Activated CD4-positive, CD25-positive, alpha-beta regulatory T cell (primary cell): Measurements from ENCODE around the gene MCCD1.

Experiments used
- DNase-seq, 4 experiments: peaks; one replicate each; lab custom pipeline; 2025; lab: John Stamatoyannopoulos, UW

MCCD1 gene

DNA sequence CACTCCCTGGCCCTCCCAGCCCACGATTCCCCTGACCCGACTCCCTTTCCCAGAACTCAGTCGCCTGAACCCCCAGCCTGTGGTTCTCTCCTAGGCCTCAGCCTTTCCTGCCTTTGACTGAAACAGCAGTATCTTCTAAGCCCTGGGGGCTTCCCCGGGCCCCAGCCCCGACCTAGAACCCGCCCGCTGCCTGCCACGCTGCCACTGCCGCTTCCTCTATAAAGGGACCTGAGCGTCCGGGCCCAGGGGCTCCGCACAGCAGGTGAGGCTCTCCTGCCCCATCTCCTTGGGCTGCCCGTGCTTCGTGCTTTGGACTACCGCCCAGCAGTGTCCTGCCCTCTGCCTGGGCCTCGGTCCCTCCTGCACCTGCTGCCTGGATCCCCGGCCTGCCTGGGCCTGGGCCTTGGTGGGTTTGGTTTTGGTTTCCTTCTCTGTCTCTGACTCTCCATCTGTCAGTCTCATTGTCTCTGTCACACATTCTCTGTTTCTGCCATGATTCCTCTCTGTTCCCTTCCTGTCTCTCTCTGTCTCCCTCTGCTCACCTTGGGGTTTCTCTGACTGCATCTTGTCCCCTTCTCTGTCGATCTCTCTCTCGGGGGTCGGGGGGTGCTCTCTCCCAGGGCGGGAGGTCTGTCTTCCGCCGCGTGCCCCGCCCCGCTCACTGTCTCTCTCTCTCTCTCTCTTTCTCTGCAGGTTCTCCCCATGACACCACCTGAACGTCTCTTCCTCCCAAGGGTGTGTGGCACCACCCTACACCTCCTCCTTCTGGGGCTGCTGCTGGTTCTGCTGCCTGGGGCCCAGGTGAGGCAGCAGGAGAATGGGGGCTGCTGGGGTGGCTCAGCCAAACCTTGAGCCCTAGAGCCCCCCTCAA lies 43.5 kb downstream of the MCCD1 start, which contains the start of gene LTA:
Gene LTA (plus strand): TSS at position 249 of the 871 bp plus-strand sequence. CDS start 454 bp downstream, at position 703.
- DNase-seq, result peak; percentile 37 to 52 (median 50)

DNA sequence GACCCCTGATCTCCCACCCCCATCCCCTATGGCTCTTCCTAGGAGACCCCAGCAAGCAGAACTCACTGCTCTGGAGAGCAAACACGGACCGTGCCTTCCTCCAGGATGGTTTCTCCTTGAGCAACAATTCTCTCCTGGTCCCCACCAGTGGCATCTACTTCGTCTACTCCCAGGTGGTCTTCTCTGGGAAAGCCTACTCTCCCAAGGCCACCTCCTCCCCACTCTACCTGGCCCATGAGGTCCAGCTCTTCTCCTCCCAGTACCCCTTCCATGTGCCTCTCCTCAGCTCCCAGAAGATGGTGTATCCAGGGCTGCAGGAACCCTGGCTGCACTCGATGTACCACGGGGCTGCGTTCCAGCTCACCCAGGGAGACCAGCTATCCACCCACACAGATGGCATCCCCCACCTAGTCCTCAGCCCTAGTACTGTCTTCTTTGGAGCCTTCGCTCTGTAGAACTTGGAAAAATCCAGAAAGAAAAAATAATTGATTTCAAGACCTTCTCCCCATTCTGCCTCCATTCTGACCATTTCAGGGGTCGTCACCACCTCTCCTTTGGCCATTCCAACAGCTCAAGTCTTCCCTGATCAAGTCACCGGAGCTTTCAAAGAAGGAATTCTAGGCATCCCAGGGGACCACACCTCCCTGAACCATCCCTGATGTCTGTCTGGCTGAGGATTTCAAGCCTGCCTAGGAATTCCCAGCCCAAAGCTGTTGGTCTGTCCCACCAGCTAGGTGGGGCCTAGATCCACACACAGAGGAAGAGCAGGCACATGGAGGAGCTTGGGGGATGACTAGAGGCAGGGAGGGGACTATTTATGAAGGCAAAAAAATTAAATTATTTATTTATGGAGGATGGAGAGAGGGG lies 44.7 kb downstream of the MCCD1 start:
- no peak for DNase-seq

DNA sequence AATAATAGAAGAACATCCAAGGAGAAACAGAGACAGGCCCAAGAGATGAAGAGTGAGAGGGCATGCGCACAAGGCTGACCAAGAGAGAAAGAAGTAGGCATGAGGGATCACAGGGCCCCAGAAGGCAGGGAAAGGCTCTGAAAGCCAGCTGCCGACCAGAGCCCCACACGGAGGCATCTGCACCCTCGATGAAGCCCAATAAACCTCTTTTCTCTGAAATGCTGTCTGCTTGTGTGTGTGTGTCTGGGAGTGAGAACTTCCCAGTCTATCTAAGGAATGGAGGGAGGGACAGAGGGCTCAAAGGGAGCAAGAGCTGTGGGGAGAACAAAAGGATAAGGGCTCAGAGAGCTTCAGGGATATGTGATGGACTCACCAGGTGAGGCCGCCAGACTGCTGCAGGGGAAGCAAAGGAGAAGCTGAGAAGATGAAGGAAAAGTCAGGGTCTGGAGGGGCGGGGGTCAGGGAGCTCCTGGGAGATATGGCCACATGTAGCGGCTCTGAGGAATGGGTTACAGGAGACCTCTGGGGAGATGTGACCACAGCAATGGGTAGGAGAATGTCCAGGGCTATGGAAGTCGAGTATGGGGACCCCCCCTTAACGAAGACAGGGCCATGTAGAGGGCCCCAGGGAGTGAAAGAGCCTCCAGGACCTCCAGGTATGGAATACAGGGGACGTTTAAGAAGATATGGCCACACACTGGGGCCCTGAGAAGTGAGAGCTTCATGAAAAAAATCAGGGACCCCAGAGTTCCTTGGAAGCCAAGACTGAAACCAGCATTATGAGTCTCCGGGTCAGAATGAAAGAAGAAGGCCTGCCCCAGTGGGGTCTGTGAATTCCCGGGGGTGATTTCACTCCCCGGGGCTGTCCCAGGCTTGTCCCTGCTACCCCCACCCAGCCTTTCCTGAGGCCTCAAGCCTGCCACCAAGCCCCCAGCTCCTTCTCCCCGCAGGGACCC lies 45.6 kb downstream of the MCCD1 start:
- DNase-seq, result no peak

DNA sequence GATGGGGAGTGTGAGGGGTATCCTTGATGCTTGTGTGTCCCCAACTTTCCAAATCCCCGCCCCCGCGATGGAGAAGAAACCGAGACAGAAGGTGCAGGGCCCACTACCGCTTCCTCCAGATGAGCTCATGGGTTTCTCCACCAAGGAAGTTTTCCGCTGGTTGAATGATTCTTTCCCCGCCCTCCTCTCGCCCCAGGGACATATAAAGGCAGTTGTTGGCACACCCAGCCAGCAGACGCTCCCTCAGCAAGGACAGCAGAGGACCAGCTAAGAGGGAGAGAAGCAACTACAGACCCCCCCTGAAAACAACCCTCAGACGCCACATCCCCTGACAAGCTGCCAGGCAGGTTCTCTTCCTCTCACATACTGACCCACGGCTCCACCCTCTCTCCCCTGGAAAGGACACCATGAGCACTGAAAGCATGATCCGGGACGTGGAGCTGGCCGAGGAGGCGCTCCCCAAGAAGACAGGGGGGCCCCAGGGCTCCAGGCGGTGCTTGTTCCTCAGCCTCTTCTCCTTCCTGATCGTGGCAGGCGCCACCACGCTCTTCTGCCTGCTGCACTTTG lies 46.7 kb downstream of the MCCD1 start, which contains the start of gene TNF:
Gene TNF (plus strand): TSS at position 231 of the 567 bp plus-strand sequence. CDS start 177 bp downstream, at position 408.
- peak in 2 of 4 experiments; percentile 68 to 72 for DNase-seq

DNA sequence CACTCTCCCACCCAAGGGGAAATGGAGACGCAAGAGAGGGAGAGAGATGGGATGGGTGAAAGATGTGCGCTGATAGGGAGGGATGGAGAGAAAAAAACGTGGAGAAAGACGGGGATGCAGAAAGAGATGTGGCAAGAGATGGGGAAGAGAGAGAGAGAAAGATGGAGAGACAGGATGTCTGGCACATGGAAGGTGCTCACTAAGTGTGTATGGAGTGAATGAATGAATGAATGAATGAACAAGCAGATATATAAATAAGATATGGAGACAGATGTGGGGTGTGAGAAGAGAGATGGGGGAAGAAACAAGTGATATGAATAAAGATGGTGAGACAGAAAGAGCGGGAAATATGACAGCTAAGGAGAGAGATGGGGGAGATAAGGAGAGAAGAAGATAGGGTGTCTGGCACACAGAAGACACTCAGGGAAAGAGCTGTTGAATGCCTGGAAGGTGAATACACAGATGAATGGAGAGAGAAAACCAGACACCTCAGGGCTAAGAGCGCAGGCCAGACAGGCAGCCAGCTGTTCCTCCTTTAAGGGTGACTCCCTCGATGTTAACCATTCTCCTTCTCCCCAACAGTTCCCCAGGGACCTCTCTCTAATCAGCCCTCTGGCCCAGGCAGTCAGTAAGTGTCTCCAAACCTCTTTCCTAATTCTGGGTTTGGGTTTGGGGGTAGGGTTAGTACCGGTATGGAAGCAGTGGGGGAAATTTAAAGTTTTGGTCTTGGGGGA lies 47.4 kb downstream of the MCCD1 start:
- DNase-seq, result no peak

DNA sequence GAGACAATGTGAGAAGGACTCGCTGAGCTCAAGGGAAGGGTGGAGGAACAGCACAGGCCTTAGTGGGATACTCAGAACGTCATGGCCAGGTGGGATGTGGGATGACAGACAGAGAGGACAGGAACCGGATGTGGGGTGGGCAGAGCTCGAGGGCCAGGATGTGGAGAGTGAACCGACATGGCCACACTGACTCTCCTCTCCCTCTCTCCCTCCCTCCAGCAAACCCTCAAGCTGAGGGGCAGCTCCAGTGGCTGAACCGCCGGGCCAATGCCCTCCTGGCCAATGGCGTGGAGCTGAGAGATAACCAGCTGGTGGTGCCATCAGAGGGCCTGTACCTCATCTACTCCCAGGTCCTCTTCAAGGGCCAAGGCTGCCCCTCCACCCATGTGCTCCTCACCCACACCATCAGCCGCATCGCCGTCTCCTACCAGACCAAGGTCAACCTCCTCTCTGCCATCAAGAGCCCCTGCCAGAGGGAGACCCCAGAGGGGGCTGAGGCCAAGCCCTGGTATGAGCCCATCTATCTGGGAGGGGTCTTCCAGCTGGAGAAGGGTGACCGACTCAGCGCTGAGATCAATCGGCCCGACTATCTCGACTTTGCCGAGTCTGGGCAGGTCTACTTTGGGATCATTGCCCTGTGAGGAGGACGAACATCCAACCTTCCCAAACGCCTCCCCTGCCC lies 48.3 kb downstream of the MCCD1 start:
- peak in 1 of 4 experiments; percentile 26 for DNase-seq

DNA sequence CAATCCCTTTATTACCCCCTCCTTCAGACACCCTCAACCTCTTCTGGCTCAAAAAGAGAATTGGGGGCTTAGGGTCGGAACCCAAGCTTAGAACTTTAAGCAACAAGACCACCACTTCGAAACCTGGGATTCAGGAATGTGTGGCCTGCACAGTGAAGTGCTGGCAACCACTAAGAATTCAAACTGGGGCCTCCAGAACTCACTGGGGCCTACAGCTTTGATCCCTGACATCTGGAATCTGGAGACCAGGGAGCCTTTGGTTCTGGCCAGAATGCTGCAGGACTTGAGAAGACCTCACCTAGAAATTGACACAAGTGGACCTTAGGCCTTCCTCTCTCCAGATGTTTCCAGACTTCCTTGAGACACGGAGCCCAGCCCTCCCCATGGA lies 48.8 kb downstream of the MCCD1 start:
- no peak for DNase-seq

DNA sequence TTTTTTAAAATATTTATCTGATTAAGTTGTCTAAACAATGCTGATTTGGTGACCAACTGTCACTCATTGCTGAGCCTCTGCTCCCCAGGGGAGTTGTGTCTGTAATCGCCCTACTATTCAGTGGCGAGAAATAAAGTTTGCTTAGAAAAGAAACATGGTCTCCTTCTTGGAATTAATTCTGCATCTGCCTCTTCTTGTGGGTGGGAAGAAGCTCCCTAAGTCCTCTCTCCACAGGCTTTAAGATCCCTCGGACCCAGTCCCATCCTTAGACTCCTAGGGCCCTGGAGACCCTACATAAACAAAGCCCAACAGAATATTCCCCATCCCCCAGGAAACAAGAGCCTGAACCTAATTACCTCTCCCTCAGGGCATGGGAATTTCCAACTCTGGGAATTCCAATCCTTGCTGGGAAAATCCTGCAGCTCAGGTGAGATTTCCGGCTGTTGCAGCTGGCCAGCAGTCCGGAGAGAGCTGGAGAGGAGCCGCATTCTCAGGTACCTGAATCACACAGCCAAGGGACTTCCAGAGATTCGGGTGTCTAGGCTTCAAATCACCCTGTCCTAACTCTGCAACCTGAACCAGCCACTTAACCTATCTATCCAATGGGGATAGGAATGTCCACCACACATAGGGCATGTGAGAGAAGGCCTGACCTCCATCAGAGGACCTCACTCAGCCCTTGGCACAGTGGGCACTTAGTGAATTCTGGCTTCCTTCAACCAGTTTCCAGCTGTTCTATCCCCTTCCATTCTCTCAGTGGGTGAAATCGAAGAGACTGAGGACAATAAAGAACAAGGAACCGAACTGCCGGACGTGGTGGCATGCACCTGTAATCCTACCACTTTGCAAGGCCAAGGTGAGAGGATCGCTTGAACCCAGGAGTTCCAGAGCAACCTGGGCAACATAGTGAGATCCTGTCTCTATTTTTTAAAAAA lies 49.7 kb downstream of the MCCD1 start:
- no peak for DNase-seq

DNA sequence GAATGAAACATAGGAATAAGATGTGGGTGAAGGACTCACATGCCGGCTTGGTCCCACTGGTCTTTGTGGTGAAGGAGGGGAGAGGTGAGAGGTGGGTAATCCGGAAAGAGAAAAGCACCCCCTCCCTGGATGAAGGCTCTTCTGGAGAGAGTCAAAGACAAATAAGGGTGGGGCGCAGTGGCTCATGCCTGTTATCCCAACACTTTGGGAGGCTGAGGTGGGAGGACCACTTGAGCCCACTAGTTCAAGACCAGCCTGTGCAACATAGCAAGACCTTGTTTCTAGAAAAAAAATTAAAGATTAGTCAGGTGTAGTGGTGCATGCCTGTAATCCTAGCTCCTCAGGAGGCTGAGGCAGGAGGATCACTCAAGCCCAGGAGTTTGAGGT lies 50.4 kb downstream of the MCCD1 start:
- DNase-seq, result no peak
